Activated CD4-positive, CD25-positive, alpha-beta regulatory T cell (primary cell): ENCODE results near the gene BFAR.

Experiments used
- DNase-seq, 4 experiments: peaks; one replicate each; lab custom pipeline; 2025; lab: John Stamatoyannopoulos, UW

The BFAR gene, protein sequence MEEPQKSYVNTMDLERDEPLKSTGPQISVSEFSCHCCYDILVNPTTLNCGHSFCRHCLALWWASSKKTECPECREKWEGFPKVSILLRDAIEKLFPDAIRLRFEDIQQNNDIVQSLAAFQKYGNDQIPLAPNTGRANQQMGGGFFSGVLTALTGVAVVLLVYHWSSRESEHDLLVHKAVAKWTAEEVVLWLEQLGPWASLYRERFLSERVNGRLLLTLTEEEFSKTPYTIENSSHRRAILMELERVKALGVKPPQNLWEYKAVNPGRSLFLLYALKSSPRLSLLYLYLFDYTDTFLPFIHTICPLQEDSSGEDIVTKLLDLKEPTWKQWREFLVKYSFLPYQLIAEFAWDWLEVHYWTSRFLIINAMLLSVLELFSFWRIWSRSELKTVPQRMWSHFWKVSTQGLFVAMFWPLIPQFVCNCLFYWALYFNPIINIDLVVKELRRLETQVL

GRCh38 chr16:14632693-14633569 lies at the start of gene BFAR:
BFAR (plus strand) TSS chr16:14632951; CDS start chr16:14644347, 11,396 bp downstream.
- peak; percentile 98 to 99 (median 98) for DNase-seq

GRCh38 chr16:14585287-14585686 lies 47.5 kb upstream of the BFAR start:
- DNase-seq, result no peak

GRCh38 chr16:14586637-14587305 lies 46.0 kb upstream of the BFAR start:
- no peak for DNase-seq

DNA sequence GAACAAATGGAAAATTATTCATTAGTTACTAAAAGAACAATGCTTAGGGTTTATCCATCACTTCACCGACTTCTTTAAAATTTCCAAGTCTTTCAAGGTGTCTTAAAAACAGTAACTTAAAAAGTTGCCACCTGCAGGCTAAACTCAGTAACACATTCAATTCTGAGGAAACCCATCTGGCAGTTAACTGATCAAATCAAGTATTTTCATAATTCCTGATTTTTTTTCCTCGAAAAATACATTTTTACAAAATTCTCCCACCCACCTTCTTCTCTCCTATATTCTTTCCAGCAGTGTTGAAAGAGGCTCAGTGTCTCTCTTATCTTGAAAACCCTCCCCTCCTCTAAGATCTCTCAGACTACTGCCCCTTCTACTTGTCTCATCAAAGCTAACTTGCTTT lies 32.6 kb upstream of the BFAR start:
- DNase-seq, result no peak

DNA sequence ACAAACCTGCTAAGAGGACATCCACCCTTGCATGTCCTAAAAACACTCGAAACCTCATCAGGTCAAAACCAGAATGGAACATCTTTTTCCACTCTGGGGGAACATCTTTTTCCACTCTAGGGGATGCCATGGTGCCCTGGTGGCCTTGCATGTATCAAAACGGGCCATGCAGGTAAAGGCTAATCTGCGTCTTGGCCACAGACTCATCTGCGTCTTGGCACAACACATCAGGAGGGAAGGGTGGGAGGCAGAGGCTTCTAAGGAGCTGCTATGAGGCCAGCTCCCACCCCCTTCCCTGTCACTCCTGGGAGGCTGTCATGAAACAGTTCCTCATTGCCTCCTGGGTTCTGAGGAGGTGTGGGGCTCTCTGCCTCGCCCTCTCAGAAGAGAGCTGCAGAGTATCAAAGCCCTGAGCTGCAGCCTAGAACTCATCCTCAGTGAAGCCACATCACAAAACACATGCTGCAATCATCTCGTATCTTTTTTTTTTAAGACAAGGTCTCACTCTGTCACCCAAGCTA lies 30.2 kb upstream of the BFAR start:
- no peak for DNase-seq

- no peak for DNase-seq
Measured at GRCh38 chr16:14606102-14606501, 26.6 kb upstream of the BFAR start.

DNA sequence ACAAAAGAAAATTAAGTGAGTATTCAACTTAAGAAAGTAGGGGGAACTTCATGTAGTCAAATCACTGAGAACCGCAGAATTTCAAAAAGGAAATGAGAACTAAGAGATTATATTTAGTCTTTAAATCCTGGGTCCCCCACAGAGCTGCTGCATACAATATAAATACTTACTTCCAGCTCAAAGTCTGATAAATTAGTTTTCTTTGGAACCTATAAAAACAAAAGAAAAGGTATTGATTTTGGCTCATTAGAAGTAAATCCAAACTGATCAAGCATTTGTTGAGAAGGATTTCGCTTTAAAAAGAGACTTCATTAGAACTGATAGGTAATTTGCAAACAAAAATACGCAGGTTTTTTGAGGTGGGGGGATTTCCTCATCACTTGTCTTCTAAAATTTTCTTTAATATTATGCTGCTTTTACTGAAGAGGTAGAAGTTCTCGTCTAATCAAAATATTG lies 24.6 kb upstream of the BFAR start:
- DNase-seq, result no peak

- DNase-seq, result no peak
Measured at GRCh38 chr16:14608604-14609003, 24.1 kb upstream of the BFAR start.

- DNase-seq, result no peak
Measured at GRCh38 chr16:14609716-14610115, 23.0 kb upstream of the BFAR start.

GRCh38 chr16:14611660-14612059 lies 21.1 kb upstream of the BFAR start:
- DNase-seq, result no peak

- no peak for DNase-seq
Measured at GRCh38 chr16:14613991-14614390, 18.8 kb upstream of the BFAR start.

DNA sequence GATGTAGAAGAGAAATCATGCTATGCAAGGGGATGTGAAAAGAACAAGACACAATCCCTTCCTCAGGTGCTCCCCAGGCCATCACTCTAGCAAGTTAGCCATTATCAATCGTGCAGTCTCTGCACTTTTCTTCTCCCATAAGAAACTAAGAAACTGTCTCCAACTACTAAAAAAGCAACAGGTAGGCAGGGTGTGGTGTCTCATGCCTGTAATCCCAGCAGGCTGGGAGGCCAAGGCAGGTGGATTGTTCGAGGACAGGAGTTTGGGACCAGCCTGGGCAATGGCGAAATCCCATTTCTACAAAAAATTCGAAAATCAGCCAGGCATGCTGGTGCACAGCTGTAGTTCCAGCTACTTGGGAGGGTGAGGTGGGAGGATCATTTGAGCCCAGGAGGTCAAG lies 16.5 kb upstream of the BFAR start:
- no peak for DNase-seq

- no peak for DNase-seq
Measured at GRCh38 chr16:14618566-14618965, 14.2 kb upstream of the BFAR start.

DNA sequence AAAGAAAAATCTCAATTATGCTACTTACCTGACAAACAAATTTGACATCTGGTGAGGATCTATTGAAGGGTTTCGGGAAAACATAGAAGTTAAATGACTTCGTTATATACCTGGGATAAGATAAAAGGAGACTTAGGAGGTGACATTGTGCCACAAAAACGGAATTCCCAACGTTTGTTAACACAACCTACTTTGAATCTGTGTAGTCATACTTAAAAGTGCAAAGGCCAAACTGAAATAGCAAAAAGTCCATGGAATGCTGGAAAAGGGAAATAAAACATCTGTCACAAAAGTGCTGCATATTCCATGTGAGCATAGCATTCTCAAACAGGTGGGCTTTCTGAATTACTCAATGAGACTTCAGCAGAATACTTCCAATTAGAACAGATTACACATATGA lies 5.7 kb upstream of the BFAR start:
- no peak for DNase-seq

GRCh38 chr16:14628806-14629611 lies 3.7 kb upstream of the BFAR start:
- no peak for DNase-seq

- no peak for DNase-seq
Measured at GRCh38 chr16:14629612-14629918, 3.2 kb upstream of the BFAR start.

DNA sequence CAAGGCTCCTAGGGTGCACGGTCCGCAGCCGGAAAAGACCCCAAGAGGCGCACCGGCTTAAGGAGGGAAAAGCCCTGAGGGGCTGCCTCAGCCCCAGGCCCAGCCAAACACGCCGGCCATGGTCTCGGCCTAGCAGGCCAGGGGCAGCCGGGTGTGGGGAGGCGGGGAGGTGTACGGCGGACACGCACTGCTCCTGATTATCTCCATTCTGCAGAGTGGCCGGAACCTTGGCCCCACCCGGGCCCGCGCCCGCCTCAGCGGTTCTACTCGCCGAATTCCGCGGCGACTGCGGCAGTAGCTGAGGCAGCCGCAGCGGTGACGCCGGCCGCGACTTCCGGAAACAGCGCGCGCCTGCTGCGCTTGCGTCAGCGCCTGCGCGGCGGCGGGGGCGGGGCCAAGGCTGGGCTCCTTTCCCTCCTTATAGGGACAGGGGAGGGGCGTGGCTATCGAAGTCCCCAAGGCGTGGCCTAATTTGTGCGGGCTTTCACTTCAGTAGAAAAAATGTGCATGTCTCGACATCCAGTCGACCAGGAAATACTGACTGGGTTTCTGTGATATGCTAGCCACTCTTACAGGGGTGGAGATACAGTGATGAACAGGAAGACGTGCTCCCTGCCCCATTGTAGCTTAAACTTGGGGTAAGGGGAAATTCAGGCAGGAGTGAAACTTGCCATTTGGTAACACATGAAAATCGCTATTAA lies 2.7 kb upstream of the BFAR start, which contains the start of gene PARN:
Gene PARN, minus strand, starts transcription at position 342 of the 701 bp plus-strand sequence. Its CDS starts 135 bp downstream, at position 207.
- DNase-seq, result peak; percentile 91 to 97 (median 96)

DNA sequence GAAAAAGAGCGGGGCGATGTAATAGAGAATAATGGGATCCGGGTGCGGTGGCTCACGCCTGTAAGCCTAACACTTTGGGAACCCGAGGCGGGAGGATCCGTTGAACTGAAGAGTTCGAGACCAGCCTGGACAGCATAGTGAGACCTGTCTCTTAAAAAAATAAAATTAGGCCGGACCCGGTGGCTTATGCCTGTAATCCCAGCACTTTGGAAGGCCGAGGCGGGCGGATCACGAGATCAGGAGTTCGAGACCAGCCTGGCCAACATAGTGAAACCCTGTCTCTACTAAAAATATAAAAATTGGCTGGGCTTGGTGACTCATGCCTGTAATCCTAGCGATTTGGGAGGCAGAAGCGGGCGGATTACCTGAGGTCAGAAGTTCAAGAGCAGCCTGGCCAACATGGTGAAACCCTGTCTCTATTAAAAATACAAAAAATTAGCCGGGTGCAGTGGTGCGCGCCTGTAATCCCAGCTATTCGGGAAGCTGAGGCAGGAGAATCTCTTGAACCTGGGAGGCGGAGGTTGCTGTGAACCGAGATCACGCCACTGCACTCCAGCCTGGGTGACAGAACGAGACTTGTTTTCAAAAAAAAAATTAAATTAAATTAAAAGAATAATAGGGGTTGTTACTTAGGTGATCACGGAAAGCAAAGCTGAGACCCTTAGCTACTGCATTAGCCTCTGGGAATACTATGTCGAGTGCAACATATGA lies 2.0 kb upstream of the BFAR start:
- peak in 1 of 4 experiments; percentile 35 for DNase-seq

DNA sequence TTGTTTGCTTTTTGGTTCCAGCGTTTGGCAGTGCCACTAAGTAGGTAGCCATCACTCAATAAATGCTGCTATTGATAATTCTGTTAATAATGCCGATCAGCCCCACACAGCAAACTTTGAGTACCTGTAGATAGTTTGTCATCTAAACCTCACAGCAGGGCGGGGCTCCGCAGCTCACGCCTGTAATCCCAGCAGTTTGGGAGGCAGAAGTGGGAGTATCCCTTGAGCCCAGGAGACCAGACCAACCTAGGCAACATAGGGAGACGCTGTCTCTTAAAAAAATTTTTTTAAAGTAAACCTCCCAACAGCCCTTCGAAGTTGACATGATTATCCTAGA lies 1.6 kb downstream of the BFAR start:
- no peak for DNase-seq
